SU-DHL-6 (cell line): Measurements from ENCODE around the gene NDUFB10.

Source experiments
- EZH2phosphoT487 ChIP-seq: fragments of 200-600 bp; sonication (generic), shearing (Covaris generic); conservative IDR thresholded peaks from 2 replicates; pipeline ENCODE4 v1.6.1; 2018; ENCODE audit warnings: mild to moderate bottlenecking, antibody characterized with exemption, low read length, moderate library complexity, mixed read lengths
- TF ChIP-seq, protein P1 (sequence below): fragments of 200-600 bp; sonication (generic); IDR thresholded peaks from one replicate; pipeline ENCODE4 v1.5.1; 2017; ENCODE audit warnings: antibody characterized with exemption, mild to moderate bottlenecking, low read length, moderate library complexity; ENCODE audit not compliant: insufficient read depth, poor library complexity, severe bottlenecking

DNA sequence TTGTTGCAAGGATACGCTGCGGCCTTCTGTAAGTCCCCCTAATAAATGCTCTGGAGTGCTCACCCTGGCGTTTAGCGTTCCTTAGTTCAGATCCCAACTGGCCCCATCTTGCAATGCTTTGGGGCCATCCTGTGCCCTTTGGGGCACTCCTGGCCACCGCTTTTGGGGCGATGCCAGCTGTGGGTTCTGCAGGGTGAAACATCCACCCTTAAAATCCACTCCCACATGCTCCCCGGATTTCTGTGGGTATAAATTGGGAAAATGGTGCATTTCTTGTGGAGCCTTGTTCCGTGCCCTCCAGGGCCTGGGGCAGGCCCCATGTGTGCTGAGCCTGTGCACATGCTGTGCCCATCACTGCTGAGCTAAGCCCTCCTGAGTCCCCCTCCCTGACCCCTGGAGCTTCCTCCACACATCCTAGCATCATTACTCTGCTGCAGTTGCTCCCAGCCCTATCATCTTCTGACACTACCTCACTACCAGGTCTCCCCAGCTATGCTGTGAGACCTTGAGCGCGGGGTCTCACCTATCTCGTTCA is 22.3 kb upstream of the NDUFB10 start:
- TF ChIP-seq, protein P1, sequence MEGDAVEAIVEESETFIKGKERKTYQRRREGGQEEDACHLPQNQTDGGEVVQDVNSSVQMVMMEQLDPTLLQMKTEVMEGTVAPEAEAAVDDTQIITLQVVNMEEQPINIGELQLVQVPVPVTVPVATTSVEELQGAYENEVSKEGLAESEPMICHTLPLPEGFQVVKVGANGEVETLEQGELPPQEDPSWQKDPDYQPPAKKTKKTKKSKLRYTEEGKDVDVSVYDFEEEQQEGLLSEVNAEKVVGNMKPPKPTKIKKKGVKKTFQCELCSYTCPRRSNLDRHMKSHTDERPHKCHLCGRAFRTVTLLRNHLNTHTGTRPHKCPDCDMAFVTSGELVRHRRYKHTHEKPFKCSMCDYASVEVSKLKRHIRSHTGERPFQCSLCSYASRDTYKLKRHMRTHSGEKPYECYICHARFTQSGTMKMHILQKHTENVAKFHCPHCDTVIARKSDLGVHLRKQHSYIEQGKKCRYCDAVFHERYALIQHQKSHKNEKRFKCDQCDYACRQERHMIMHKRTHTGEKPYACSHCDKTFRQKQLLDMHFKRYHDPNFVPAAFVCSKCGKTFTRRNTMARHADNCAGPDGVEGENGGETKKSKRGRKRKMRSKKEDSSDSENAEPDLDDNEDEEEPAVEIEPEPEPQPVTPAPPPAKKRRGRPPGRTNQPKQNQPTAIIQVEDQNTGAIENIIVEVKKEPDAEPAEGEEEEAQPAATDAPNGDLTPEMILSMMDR, result no peak
- TF ChIP-seq EZH2phosphoT487, result no peak
